Activated CD8-positive, alpha-beta memory T cell treated with anti-CD3 and anti-CD28 coated beads for 48 hours (primary cell): ENCODE results near the gene OS9.

Experiments
- DNase-seq, 3 experiments: peaks; one replicate each; pipeline ENCODE4 v3.0.0-alpha.2; 2020; ENCODE audit warnings: low read depth in 2 of 3, low spot score in 2 of 3

OS9 gene

DNA sequence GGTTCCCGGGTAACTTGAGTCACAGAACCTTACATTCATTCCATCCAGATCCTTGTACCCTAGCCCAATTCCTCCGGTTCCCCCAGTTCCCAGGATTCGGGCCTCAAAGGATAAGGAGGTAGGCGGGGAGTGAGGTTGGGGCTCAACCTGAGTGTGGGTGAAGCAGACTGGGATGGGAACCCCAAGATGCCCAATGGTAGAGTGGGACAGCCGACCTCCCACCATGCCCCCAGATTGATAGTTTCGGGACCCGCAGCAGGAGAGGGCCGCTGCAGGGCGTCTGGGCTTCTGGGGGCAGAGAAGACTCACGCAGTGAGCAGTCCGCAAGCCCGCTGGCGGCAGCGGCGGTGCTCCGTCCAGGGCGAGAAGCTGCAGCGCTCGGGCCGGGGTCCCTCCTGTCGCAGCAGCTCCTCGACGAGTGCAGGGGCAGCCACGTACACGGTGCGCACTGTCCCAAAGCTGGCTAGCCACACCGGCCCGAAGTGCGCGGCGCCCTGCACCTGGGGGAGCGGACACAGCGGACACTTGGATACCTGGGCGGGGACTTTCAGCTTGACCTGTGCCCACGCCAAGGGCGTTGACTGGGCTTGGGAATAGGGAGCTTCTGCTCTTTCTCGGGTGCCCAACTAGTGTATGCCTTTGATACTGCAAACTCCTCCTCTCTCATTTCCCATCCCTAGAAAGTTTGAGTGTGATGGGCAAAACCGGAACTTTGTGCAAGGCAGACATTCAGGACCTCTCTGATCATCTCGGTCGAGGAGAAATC, 71.9 kb downstream of the OS9 start:
- no peak for DNase-seq

- no peak for DNase-seq
Observed at GRCh38 chr12:57766464-57767304, 72.8 kb downstream of the OS9 start, which contains the start of gene CYP27B1. Gene CYP27B1, minus strand, starts transcription at chr12:57767078. Its CDS starts 37 bp downstream, at chr12:57767041.

GRCh38 chr12:57767305-57767698, 73.4 kb downstream of the OS9 start:
- no peak for DNase-seq

DNA sequence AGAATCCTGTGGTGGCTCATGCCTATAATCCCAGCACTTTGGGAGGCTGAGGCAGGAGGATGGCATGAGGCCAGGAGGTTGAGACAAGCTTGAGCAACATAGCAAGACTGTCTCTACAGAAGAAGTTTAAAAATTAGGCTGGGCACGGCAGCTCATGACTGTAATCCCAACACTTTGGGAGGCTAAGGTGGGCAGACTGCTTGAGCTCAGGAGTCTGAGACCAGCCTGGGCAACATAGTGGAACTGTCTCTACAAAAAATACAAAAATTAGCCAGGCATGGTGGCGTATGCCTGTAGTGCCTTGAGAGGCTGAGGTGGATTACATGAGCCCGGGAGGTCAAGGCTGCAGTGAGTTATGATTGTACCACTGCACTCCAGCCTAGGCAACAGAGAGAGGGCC, 73.9 kb downstream of the OS9 start:
- no peak for DNase-seq

DNA sequence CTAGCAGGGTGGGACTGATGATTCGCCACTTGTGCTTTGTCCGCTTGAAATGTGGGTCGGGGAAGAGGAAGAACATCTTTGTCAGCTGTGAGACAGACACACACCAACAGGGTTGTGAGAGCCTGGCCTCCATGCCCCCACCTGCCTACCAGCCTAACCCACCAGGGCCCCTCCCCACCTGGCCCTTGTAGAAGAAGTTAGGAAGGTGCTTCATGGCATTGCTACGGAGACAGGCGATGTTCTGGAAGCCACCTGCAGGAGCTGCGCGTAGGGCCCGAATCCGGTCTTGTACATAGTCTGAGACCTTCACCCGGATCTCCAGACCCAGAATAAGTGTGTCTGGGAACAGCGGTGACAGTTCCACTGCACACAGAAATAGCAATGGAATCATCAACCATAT, 75.7 kb downstream of the OS9 start:
- no peak for DNase-seq

- no peak for DNase-seq
Observed at GRCh38 chr12:57770734-57771133, 76.8 kb downstream of the OS9 start.
